Fibroblast of upper back skin (primary cell): ENCODE results near the gene AGAP3.

Experiments
- DNase-seq: peaks from one replicate; pipeline ENCODE4 v3.0.0-alpha.2; 2013

The AGAP3 gene

DNA sequence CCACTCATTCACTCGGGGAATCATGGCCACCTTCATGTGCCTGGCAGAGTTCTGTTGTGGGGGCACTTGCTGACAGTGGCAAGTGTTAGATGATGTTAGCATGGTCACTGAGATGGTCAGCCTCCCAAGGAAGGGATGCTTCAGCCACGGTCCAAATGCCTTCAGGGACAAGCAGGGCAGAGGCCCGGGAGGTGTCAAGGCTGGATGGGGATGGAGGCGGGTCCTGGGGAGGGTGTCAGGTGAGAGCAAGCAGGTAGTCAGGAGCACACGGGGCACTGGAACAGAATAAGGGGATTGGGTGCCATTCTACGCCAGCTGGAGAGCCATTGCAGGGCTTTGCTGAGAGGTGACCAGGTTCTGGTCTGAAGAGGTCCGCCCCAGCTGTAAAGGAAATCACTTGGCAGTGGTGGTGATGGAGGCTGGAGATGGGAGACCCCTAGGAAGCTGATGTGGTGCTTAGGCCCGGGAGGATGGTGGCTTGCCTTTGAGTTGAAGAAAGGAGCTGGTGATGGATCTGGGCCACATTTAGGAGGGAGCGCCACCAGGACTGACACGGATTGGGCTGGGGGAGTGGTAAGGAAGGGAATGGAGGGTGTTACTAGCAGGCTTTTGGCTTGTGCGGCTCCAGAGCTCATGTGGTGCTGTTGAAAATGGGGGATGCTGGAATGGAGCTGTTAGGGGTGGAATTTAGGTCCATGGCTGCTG, 24.1 kb downstream of the AGAP3 start:
- DNase-seq, result no peak

DNA sequence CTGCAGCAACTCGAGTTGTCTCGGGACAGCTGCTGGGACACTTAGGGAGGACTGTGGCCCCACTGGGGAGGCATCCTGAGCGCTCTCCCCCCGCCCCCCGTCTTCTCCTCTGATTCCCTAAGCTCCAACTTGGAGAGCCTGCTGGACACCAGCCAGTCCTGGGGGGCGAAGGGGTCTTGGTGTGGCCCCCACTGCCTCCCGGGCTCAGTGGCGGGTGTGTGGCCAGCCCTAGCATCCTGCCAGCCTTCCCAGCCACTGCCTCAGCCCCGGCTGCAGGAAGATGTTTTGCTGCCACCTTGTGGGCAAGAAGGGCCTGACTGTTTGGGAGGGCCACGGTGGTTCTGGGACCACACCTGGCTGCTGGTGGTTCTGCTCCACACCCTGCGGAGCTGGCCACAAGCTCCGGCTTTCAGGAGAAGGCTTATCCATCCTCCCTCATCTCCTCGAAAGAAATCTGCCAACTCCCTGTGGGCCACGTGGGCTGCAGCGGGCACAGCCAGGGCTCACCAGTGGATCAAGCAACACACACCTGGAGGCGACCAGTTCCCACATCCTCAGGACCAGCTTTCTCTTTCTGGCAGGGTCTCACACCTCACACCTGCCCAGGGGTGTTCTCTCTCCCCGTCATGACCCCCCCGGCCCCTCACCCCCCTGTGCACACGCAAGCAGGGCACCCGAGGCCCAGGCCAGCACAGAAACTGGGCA, 24.8 kb downstream of the AGAP3 start:
- peak; percentile 71 for DNase-seq

DNA sequence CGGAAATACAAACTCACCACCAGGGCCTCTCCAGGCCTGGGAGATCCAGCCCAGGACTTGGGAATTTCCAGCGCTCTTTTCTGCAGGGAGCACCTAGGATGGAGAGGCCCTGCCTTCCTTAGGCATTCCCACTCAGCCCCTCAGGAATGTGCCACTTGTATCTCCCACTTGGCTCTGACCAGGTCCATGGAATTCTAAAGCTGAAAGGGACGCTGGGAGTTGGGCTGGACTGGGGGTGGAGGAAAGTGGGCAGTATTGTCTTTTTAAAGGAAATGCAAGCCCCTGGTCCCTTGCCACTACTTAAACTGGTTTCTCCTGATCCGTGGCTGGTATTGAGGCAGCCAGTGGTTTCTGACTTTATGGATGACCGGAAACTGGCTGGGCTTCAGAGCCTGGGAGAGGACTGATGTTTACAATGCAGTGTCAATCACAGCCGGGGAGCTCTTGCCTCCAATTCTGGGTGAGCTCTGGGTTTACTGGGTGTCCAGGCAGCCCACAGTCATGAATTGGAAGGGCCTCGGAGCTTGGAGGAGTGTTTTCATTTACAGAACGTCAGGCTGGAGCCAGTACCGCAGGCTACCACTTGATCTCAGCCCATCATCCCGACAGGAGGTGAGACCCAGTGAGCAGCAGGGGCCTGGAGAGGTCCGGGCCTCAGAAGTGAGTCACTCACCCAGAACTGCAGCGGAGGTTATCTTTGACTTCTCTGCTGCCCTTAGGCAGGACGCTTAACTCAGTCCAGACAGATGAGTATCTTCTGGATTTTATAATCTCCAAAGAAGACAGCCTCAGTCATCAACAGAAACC, 27.3 kb downstream of the AGAP3 start:
- DNase-seq, result peak; percentile 93

DNA sequence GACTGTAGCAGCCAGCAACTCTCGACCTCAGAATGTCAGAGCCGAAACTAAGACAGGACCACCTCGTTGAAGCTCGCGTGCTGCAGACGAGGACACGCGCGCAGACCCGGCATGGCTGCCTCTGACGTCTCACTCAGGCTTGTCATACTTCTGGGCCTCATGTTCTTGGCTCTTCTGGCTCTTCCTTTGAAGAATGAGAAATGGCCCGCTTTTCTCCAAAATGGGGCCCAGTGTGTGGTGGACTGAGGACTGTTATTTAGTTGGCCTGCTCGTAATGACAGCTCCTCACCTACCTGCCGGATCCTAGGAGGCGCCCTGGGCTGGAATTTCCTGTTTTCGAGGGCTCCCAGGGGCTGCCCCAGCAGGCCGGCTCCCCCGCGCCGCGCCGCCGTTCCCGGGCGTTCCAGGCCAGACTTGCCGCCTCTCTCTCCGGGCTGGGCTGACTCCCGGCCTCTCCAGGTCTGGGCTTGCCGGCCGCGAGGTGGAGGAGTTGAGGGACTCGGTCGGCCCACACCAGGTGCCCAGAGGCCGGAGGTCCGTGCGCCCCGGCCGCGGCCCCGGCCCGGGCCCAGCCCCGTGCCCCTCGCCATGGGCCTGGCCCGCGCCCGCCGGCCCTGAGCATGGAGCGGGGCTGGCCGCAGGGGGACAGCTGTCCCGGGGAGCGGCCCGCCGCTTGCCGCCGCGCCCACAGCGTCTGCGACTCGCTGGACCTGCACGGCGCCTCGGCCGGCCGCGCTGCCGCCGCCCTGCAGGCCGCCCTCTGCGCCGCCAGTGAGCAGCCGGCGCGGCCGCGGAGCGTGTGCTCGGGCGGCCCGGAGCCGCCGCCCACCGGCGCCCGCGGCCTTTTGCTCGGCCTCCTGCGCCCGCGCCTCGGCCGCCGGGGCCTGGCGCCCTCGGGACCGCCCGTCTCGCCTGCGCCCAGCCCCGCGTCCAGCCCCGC, 28.1 kb downstream of the AGAP3 start:
- DNase-seq, result no peak

DNA sequence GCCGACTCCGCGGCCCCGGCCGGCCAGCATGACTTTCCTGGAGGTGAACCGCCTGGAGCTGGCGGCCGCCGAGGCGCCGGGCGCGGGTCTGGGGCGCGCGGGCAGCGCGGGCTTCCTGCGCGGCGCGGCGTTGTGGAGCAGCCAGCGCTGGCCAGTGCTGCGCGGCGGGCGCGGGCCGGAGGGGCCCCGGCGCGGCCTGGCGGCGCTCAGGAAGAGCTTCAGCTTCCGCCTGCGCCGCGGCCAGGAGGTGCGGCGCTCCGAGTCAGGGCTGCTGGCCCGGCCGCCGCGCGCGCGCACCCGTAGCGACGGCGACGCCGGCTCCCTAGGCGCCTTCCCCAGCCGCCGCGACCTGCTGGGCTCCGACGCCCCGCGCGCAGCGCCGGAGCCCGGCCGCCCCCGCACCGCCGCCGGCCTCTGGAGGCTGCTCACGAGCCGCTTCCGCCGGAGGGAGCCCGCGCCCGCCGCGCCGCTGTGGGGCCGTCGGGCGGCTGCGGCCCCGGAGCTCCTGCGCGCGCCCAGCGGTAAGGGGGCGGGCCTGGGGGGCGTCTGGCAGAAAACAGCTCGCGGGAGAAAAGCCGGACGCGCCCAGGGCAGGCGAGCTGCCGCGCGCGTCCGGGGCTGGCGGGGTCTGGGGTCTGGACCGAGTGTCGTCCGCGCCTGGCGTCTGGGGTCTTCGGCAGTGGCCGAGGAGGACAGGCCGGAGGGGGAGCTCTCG, 29.0 kb downstream of the AGAP3 start:
- DNase-seq, result no peak

DNA sequence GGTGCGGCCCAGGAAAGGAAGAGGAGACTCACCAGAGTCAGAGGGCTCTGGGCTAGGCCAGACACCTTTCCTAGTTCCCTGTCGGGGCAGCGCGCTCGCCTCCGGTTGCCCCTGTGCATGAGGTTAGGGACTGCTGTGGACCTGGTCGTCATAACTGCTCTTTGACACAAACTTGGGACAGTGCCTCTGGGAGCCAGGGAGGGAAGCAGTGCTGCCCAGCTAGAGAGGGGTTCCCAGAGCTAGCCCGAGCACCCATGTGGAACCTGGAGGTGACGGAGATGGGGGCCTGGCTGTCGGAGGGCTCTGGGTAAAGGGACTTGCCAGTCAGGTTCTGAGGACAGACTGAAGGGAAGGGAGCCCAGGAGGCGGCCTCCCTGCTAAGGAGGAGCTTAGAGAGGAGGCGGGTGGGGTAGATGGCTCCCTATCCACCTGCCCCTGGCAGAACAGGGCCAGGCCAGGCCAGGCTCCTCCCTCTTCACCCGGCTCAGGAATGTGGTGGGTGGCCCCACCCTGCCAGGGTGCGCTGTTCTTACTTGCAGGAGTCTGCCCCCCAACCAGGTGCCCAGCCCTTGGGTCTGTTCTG, 29.7 kb downstream of the AGAP3 start:
- DNase-seq, result no peak

DNA sequence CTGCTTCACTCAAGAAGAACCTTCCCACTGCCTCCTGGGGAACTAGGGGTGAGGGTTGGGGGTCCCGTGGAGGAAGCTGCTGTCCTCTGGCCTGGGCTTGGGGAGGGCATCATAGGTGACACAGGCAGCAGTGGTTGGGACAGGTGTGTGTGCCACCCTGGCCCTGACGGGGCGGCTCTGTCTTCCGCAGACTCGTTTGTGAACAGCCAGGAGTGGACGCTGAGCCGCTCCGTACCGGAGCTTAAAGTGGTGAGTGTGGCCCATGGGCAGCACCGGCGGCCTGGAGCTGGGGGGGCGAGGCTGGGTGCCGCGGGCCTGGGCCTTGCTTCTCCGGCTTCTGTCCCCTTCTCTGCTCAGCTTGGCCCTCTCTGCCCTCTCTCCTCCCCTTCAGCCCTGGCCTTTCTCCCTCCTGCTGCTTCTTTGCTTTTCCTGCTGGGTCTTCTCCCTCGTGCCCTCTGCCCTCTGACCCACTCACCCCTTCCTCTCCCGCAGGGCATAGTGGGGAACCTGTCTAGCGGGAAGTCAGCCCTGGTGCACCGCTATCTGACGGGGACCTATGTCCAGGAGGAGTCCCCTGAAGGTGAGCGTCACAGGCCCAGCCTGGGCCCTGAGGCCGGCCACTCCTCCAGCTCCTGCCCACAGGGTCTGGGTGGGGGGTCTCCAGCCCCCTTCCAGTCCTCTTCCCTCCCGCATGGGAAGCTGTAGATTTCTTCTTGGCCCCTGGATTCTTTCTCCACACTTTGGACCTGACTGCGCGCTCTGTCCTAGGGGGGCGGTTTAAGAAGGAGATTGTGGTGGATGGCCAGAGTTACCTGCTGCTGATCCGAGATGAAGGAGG, 30.5 kb downstream of the AGAP3 start:
- DNase-seq, result no peak

DNA sequence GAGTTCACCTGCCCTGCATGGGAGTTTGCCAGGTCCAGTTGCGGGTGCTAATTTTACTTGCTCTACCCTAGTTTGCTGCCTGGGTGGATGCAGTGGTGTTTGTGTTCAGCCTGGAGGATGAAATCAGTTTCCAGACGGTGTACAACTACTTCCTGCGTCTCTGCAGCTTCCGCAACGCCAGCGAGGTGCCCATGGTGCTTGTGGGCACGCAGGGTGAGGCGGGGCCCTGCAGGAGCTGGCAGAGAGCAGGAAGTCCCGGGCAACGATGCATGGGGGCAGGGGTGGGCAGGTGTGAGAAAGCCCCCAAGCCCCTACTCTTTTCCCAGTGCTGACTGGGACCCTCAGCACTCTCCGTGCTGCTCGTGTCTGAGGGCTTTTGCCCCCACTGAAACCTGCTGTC, 31.3 kb downstream of the AGAP3 start:
- no peak for DNase-seq

DNA sequence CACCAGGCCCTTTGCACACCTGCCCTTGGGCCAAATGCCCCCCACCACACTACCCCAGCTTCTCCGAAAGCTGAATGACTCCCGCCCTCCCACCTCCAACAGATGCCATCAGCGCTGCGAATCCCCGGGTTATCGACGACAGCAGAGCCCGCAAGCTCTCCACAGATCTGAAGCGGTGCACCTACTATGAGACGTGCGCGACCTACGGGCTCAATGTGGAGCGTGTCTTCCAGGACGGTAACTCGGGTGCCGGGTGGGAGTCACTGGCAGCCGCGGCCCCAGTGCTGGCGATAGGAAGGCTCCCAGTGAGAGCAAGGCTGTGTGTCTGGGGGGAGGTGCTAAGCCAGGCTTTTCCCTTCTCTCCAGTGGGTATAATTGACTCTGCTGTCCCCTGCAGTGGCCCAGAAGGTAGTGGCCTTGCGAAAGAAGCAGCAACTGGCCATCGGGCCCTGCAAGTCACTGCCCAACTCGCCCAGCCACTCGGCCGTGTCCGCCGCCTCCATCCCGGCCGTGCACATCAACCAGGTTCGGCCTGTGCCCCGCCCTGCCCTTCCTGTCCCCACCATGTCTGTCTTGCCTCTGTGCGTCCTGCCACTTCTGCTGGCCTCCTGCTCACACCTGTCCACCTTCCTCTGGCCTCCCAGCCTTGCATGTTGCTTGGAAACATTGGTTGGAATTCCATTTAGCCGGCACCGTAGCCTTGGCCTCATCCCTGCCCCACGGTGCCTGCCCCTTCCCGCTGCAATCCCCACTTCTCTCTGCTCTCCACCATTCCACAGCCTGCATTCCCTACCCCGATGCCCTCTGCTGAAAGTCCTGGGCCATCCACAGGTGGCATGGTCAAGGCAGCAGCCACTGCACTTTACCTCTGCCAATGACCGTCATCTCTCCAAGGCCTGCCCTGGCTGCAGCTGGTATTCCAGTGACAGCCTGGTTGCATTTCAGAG, 32.1 kb downstream of the AGAP3 start:
- no peak for DNase-seq

DNA sequence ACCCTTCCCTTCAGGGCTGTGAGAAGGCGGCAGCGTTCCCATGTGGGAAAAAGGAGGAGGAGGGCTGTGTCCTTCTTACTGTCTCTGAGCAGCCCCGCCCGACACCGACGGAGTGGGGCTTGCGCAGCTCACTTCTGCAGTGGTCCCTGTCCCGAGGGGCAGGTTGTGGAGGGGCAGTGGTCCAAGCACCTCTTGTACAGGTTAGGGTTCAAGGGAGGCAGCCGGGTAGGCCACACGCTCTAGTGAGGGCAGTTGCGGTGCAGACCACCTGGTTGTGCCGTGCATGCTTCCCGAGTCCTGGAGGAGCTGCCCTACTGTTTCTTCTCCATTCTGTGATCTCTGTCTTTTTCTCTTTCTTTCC, 32.8 kb downstream of the AGAP3 start:
- DNase-seq, result no peak

DNA sequence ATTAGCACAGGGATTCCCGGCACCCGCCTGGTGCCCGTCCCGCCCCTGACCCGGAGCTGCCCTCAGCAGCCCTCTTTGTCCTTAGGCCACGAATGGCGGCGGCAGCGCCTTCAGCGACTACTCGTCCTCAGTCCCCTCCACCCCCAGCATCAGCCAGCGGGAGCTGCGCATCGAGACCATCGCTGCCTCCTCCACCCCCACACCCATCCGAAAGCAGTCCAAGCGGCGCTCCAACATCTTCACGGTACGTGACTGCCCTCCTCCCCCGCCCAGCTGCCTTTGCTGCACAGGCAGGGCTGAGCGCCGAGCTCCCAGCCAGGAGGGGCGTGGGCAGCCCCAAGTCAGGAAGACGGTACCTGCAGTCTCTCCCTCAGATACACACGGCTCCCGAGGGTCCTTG, 33.6 kb downstream of the AGAP3 start:
- DNase-seq, result no peak

DNA sequence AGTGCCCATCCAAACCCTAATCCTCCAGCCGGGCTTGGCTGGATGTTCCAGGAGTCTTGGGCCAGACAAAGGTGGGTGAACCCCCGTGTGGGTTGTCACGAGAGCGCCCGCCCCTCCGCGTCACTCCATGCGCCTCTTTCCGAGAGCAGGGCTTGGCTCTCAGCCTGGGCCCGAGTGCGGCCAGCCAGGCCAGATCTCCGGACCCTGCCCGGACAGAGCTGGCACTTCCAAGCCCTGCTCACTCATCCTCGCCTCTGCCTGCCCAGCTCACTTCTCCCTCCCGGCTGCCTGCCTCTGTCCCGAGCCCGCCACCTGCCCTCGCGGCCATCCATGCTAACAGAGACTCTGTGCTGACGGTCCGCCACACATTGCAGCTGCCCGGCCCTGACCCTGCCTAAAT, 34.6 kb downstream of the AGAP3 start:
- DNase-seq, result no peak

DNA sequence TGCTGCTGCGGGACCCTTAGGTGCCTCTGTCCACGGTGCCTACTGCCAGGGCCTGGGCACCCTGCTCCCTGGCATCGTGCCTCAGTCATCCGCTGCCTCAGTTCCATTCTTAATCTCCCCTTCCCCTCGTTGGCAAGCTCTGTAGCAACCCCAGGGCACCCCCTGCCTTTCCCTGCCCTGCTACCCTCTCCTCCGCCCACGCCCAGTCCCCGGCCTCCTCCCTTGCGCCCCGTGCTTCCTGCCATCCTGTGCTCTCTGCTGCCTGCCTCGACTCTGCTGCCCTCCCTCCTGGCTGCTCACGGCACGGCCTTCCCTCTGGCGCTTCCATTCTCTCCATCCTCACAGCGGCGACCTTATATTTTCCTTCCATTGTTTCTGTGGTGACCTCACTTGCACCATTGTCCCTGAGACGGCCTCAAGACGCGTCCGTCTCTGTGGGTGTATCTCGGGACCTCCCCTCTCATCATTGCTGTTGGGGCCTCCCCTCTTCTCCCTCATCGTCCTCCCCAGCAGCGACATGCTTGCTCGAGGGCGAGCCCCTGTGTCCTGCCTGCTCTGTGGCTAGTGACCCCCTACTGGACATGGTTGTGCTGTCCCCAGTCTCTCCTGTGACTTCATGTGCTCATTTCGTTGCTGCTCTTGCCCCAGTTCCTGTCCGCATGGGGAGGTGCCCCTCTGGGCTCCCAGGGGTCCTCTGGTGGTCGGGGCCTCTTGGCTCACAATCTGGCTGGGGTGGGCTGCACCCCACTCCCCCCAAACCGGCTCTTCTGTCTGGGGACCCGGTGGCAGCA, 35.3 kb downstream of the AGAP3 start:
- no peak for DNase-seq

DNA sequence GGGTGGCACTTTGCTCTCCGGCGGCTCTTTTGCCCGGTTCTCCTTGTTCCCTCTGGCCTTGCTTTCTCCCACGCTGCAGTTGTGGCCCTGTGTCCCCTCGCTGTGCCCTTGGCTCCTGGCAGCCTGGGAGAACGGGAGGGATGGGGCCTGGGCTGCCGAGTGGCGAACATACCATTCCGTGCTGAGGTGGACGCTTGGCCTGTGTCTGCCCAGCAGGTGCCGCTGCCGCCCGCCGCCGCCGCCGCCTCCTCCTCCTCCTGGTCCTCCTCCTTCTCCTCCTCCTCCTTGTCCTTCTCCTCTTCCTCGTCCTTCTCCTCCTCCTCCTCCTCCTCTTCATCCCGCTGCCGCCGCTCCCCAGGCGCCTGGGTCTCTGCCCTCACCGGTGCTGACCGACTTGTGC, 36.0 kb downstream of the AGAP3 start:
- no peak for DNase-seq

DNA sequence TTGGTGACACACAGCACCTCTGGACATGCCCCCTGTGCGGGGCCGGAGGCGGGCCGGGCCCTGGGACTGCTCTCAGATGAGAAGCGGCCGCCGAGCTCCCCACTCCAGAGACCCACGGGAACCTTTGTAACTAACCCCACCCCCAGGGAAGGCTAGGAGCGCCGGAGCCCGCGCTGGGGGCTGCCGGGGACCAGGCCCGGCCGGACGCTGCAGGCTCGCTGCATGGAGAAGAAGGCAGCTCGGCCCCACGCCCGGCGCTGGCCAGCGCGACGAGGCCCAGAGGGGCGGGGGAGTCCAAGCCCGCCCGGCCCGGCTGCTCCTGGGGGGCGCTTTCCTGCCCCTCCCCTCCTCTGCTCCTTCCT, 36.5 kb downstream of the AGAP3 start:
- no peak for DNase-seq

DNA sequence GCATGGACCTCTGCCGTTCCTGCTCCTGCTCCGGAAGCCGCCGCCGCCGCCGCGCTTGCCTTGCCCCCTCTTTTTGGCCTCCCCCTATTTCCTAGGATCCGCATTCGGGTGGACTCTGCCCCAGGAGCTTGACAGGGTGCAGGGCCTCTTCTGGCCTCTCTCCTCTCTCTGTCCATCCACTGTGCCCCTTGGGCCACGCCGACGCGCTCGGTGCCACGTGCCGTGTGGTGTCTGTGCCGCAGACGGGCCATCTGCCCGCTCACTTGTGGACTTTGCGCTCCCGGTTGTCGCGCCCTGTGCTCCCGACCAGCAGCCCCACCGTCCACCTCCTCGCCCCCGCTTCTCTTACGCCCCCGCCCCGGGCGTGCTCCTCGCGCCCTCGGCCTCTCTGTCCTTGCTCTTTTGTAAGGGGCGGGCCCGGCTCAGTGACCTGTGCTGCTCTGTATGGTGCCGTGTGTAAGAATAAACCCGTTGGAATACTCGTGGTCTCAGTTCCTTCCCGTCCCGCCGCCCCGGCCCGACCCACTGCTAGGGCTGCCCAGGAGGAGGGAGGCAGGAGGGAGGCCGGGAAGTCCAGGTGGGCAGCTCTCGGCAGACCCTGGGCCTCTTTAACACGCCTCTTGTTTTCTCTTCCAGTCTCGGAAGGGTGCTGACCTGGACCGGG, 37.0 kb downstream of the AGAP3 start:
- DNase-seq, result no peak

DNA sequence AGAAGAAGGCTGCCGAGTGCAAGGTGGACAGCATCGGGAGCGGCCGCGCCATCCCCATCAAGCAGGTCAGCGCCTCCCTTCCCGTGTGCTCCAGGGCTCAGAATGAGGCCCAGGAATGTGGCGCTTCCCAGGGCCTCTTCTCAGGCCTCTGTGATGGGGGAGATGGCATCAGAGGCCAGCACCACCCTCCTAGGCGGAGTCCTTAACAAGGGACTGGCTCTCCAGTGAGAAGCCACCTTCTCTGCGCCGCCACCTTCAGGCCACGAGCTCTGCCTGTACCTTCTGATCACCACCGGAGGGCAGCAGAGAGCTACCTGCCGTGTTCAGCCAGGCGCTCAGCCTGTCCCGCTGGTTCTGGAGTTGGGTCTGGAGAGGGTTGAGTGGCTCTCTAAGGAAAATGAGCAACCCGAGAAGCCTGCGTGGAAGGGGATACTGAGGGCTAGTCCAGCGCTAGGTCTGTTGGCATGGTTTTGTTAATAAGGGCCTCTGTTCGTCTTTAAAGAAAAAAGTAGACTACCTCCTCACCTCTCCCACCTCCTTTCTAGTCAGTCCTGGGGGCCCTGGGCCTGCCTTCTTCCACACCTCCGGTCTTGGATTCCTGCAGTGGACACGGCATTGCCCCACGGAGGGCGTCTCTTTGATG, 37.7 kb downstream of the AGAP3 start:
- peak; percentile 76 for DNase-seq

DNA sequence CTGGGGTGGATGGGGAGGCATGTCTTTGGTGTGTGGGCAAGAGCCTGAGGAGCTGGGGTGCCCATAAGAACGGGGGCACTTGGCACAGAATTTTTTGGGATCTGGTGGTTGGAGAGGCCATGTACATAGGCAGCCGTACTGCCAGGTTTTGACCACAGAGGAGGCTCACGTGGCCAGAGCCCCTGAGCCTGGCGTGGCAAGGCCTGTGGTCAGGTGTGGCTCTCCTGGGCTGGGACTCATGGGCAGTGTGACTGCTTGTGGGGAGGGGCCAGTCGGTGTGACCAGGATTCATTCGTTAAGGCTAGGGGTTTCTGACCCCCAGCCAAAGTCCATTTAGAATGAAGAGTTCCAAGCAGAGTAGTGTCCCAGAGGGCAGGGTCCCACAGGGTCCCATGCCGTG, 38.2 kb downstream of the AGAP3 start:
- DNase-seq, result no peak
